CD4-positive, alpha-beta T cell (primary cell): ENCODE results near the gene COL18A1. TPM values are rescaled to one million over a fixed set of nuclear protein-coding genes. Genes with fewer than 3 reads are reported as not detected.
A peak's percentile ranks its signal among the peaks of the same experiment; 100 is the strongest.
"Not testable (repeated sequence)": the region's sequence is repeated elsewhere in the genome, so short reads cannot be mapped to it uniquely, and the experiment has no call there.

Source experiments
- ATAC-seq: fragments of 200-7000 bp; cut with Tn5 transposase; one replicate; pipeline ENCODE4 v1.10.0; 2022; ENCODE audit warnings: mild to moderate bottlenecking; ENCODE audit not compliant: poor library complexity
- CTCF ChIA-PET: fragments of 350-600 bp; sonication (Branson Sonifier 250); formaldehyde crosslinking; loops from one replicate; lab custom pipeline; 2021; ENCODE audit warnings: antibody characterized with exemption, inconsistent platforms; lab: Charles Lee
- POLR2A ChIA-PET: fragments of 350-600 bp; sonication (Branson Sonifier 250); formaldehyde crosslinking; loops from one replicate; lab custom pipeline; 2021; ENCODE audit warnings: antibody characterized with exemption, inconsistent platforms; lab: Charles Lee
- DNase-seq, 14 experiments: peaks; one replicate each; pipeline ENCODE4 v3.0.0-alpha.2; 2013 to 2020; ENCODE audit warnings: mixed read lengths in 2 of 14
- H3K27ac ChIP-seq, 2 donors: one replicate each; pipeline versions ENCODE4 v1.5.1 to v1.7.0; 2013; ENCODE audit warnings: low read length in 2 of 2, low read depth in 1 of 2, mild to moderate bottlenecking in 1 of 2
- H3K27me3 ChIP-seq, 2 experiments: 1 replicate in 1 of 2; 2 replicates in 1 of 2; pipeline versions ENCODE4 v1.6.1 to v1.7.0; 2013; ENCODE audit warnings: low read length in 2 of 2, control low read depth in 1 of 2, mild to moderate bottlenecking in 1 of 2, moderate library complexity in 1 of 2; ENCODE audit not compliant: insufficient read depth in 2 of 2, control insufficient read depth in 1 of 2
- H3K36me3 ChIP-seq: one replicate; pipeline ENCODE4 v1.6.1; 2013; ENCODE audit warnings: low read length, control low read depth; ENCODE audit not compliant: insufficient read depth
- H3K4me1 ChIP-seq: one replicate; pipeline ENCODE4 v1.6.1; 2013; ENCODE audit warnings: low read length, control low read depth; ENCODE audit not compliant: insufficient read depth
- H3K4me3 ChIP-seq: one replicate; pipeline ENCODE4 v1.5.1; 2013; ENCODE audit warnings: mild to moderate bottlenecking, low read length, moderate library complexity
- H3K9me3 ChIP-seq, 2 experiments: 1 replicate in 1 of 2; 2 replicates in 1 of 2; pipeline versions ENCODE4 v1.6.1 to v1.7.0; 2013; ENCODE audit warnings: low read length in 2 of 2, mild to moderate bottlenecking in 2 of 2, control low read depth in 1 of 2, moderate library complexity in 1 of 2; ENCODE audit not compliant: control insufficient read depth in 1 of 2, insufficient read depth in 1 of 2
- H3K27ac Mint-ChIP-seq: one replicate; pipeline ENCODE4 v1.8.0; 2020; ENCODE audit warnings: mixed read lengths
- H3K27me3 Mint-ChIP-seq: one replicate; pipeline ENCODE4 v1.8.0; 2021; ENCODE audit warnings: mixed read lengths
- H3K36me3 Mint-ChIP-seq: one replicate; pipeline ENCODE4 v1.8.0; 2021; ENCODE audit warnings: low read depth, mixed read lengths
- H3K4me1 Mint-ChIP-seq: one replicate; pipeline ENCODE4 v1.8.0; 2021; ENCODE audit warnings: low read depth, mixed read lengths
- H3K4me3 Mint-ChIP-seq: one replicate; pipeline ENCODE4 v1.8.0; 2020; ENCODE audit warnings: mild to moderate bottlenecking, mixed read lengths
- H3K9me3 Mint-ChIP-seq: one replicate; pipeline ENCODE4 v1.8.0; 2020; ENCODE audit warnings: mixed read lengths
- intact Hi-C, 2 experiments: fragments of 100-400 bp; cut with DNase I in 1 of 2; cut with micrococcal nuclease in 1 of 2; formaldehyde crosslinking; loops; one replicate each; pipeline versions ENCODE4 v1.15.1 to v1.9.0; 2023 to 2025; cut with DNase I, micrococcal nuclease
- total RNA-seq, 174 experiments: library from RNA in 2 of 174; stranded (reverse) in 2 of 174; gene quantifications; one replicate each; pipeline ENCODE4 v1.2.3 and lab custom pipeline; 2021 to 2026
- TF ChIP-seq, protein P1 (sequence below): fragments of 200-600 bp; IDR thresholded peaks from one replicate; pipeline ENCODE4 v1.8.0; 2022; ENCODE audit warnings: antibody characterized with exemption, mild to moderate bottlenecking

COL18A1 gene
- total RNA-seq, 2 experiments from 2014 or later = 15.2 to 16.0 TPM

DNA sequence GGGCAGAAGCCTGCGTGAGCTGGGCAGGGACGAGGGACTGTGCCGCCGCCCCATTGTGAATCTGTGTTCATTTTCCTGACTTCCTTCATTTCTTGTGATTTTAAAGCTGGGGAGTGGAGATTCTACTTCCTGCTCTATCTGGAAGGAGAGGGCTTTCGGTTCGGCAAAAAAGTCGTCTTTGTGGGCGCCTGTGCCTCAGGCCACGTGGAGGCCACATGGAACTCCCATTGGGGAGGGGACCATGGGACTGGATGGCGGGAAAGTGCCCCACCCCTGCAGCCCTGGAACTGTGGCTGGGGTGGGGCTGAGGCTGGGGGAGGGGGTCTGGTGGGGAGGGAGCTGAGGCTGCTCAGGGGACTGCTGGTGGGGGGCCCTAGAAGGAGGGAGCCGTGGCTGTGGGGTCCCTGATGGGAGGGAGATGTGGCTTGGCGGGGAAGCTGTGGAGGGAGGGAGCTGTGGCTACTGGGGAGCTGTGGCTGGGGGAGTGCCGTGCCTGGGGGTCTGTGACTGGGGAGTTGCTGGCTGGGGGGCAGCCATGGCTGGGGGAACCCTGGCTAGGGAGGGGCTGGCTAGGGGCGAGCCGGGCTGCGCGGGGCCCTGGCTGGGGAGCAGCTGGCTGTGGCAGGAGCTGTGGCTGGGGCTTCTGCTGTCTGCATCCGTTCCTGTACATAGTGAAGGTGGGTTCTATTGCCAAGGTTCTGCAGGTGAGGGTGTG lies 31.5 kb downstream of the COL18A1 start:
- TF ChIP-seq, protein P1, sequence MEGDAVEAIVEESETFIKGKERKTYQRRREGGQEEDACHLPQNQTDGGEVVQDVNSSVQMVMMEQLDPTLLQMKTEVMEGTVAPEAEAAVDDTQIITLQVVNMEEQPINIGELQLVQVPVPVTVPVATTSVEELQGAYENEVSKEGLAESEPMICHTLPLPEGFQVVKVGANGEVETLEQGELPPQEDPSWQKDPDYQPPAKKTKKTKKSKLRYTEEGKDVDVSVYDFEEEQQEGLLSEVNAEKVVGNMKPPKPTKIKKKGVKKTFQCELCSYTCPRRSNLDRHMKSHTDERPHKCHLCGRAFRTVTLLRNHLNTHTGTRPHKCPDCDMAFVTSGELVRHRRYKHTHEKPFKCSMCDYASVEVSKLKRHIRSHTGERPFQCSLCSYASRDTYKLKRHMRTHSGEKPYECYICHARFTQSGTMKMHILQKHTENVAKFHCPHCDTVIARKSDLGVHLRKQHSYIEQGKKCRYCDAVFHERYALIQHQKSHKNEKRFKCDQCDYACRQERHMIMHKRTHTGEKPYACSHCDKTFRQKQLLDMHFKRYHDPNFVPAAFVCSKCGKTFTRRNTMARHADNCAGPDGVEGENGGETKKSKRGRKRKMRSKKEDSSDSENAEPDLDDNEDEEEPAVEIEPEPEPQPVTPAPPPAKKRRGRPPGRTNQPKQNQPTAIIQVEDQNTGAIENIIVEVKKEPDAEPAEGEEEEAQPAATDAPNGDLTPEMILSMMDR = no peak
- ChIA-PET POLR2A (no interaction called here), CTCF (interaction anchor here (1.7 kb wide), 1 partner anchor 144 kb away, joined by 4 read pairs; no protein-coding TSS in a partner anchor)
- Mint-ChIP-seq H3K4me1 (peaks cover 21% of the 10 kb centered on the region), H3K4me3 (no peak overlapping the region), H3K27ac (no peak overlapping the region), H3K27me3 (peaks cover 9% of the 10 kb centered on the region), H3K9me3 (no peaks in the 10 kb centered on the region), H3K36me3 (no peaks in the 10 kb centered on the region)
- no peaks in the 10 kb centered on the region for H3K36me3 ChIP-seq
- no peak overlapping the region for H3K4me3 ChIP-seq
- ATAC-seq (no peak), DNase-seq (no peak)
- intact Hi-C loops = loop anchor here in 1 of 2 experiments (10.0 kb wide), 1 partner anchor 82 kb away; no protein-coding TSS in a partner anchor
- peaks cover 21% of the 10 kb centered on the region for H3K4me1 ChIP-seq
- H3K27ac ChIP-seq = no peak overlapping the region
- H3K9me3 ChIP-seq = peaks cover 0 to 5% of the 10 kb centered on the region in 2 experiments
- H3K27me3 ChIP-seq = peaks cover 0 to 2% of the 10 kb centered on the region in 2 experiments

DNA sequence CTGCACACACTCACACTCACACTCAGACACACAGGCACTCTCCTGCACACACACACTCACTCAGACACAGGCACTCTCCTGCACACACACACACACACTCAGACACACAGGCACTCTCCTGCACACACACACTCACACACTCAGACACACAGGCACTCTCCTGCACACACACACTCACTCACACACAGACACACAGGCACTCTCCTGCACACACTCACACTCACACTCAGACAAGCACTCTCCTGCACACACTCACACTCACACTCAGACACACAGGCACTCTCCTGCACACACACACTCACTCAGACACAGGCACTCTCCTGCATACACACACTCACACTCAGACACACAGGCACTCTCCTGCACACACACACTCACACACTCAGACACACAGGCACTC lies 32.9 kb downstream of the COL18A1 start:
- H3K36me3 Mint-ChIP-seq, H3K36me3 ChIP-seq, DNase-seq, H3K9me3 Mint-ChIP-seq, H3K27ac ChIP-seq, H3K9me3 ChIP-seq, ATAC-seq, H3K4me3 Mint-ChIP-seq, H3K27ac Mint-ChIP-seq, H3K4me3 ChIP-seq, H3K27me3 Mint-ChIP-seq, H3K27me3 ChIP-seq, CTCF ChIA-PET: not testable (repeated sequence)
- POLR2A ChIA-PET = interaction anchor here (1.0 kb wide), 1 partner anchor 147 kb away, joined by 5 read pairs; no protein-coding TSS in a partner anchor
- peaks cover 21% of the 10 kb centered on the region for H3K4me1 ChIP-seq
- H3K4me1 Mint-ChIP-seq = peaks cover 21% of the 10 kb centered on the region
- intact Hi-C loops = loop anchor here (2.0 to 10.0 kb wide), 2 partner anchors 83 to 381 kb away; no protein-coding TSS in a partner anchor

- Mint-ChIP-seq H3K9me3 (no peaks in the 10 kb centered on the region), H3K27ac (peak overlapping the region; percentile 73), H3K27me3 (peaks cover 9% of the 10 kb centered on the region), H3K36me3 (no peaks in the 10 kb centered on the region), H3K4me1 (peaks cover 21% of the 10 kb centered on the region), H3K4me3 (no peak overlapping the region)
- TF ChIP-seq, protein P1 = no peak
- H3K9me3 ChIP-seq = peaks cover 0 to 13% of the 10 kb centered on the region in 2 experiments
- H3K27ac ChIP-seq = no peak overlapping the region
- DNase-seq = no peak
- H3K27me3 ChIP-seq = peaks cover 0 to 2% of the 10 kb centered on the region in 2 experiments
- ATAC-seq = no peak
- H3K4me3 ChIP-seq = peak overlapping the region; percentile 38
- ChIA-PET CTCF (interaction anchor here (1.7 kb wide), 1 partner anchor 286 kb away, joined by 3 read pairs; no protein-coding TSS in a partner anchor), POLR2A (interaction anchor here (1.0 kb wide), 1 partner anchor 148 kb away, joined by 5 read pairs; no protein-coding TSS in a partner anchor)
- intact Hi-C loops = loop anchor here (1.0 to 10.0 kb wide), 6 partner anchors 84 to 382 kb away; no protein-coding TSS in a partner anchor
- H3K36me3 ChIP-seq = no peaks in the 10 kb centered on the region
- peaks cover 21% of the 10 kb centered on the region for H3K4me1 ChIP-seq
These were observed 33.6 kb downstream of the COL18A1 start for GRCh38 chr21:45438391-45439145.
